Ascending aorta (tissue), 2 donors: ENCODE measurements around the gene CACNG7. TPM values are rescaled to one million over a fixed set of nuclear protein-coding genes. Genes with fewer than 3 reads are reported as not detected.
A peak's percentile ranks its signal among the peaks of the same experiment; 100 is the strongest.

Source experiments
- DNase-seq, 2 donors: peaks; one replicate each; pipeline ENCODE4 v3.0.0-alpha.2; 2019; ENCODE audit warnings: low spot score in 2 of 2
- H3K27ac ChIP-seq, 2 donors: fragments of 200-600 bp; sonication (generic); one replicate each; pipeline ENCODE4 v1.5.1; 2016 to 2017; ENCODE audit warnings: mild to moderate bottlenecking in 1 of 2
- H3K27me3 ChIP-seq: fragments of 200-600 bp; sonication (generic); one replicate; pipeline ENCODE4 v1.5.1; 2017
- H3K36me3 ChIP-seq, 2 donors: fragments of 200-600 bp; sonication (generic); one replicate each; pipeline ENCODE4 v1.5.1; 2016
- H3K4me1 ChIP-seq, 2 donors: fragments of 200-600 bp; sonication (generic); one replicate each; pipeline ENCODE4 v1.5.1; 2016 to 2017; ENCODE audit warnings: mild to moderate bottlenecking in 1 of 2
- H3K4me3 ChIP-seq, 2 donors: fragments of 200-600 bp; sonication (generic); one replicate each; pipeline ENCODE4 v1.5.1; 2016 to 2017; ENCODE audit warnings: mild to moderate bottlenecking in 1 of 2
- H3K9me3 ChIP-seq, 2 donors: fragments of 200-600 bp; sonication (generic); one replicate each; pipeline ENCODE4 v1.5.1; 2016
- intact Hi-C: fragments of 100-400 bp; cut with DNase I; formaldehyde crosslinking; loops from one replicate; pipeline ENCODE4 v1.15.1; 2023
- total RNA-seq: library from RNA; depleted of rRNA; stranded (reverse); fragments of >200 nt; gene quantifications from one replicate; pipeline ENCODE4 v1.1.0, GENCODE V29; 2016
- TF ChIP-seq, protein P1 (sequence below), 3 experiments: fragments of 200-600 bp in 2 of 3; fragments of 450-650 bp in 1 of 3; sonication (generic) in 2 of 3; IDR thresholded peaks; one replicate each; pipeline ENCODE4 v1.5.1; 2016 to 2019; ENCODE audit warnings: antibody characterized with exemption in 3 of 3, mild to moderate bottlenecking in 1 of 3, moderate library complexity in 1 of 3

The CACNG7 gene
- total RNA-seq, 1 donor from 2014 or later, result not detected

- DNase-seq, result no peak
- Histone ChIP-seq H3K27ac (no peak overlapping the region), H3K36me3 (no peaks in the 10 kb centered on the region), H3K27me3 (no peaks in the 10 kb centered on the region), H3K4me1 (no peaks in the 10 kb centered on the region), H3K9me3 (no peaks in the 10 kb centered on the region), H3K4me3 (no peak overlapping the region)
- intact Hi-C loops, result no loop called here
- TF ChIP-seq, protein P1, sequence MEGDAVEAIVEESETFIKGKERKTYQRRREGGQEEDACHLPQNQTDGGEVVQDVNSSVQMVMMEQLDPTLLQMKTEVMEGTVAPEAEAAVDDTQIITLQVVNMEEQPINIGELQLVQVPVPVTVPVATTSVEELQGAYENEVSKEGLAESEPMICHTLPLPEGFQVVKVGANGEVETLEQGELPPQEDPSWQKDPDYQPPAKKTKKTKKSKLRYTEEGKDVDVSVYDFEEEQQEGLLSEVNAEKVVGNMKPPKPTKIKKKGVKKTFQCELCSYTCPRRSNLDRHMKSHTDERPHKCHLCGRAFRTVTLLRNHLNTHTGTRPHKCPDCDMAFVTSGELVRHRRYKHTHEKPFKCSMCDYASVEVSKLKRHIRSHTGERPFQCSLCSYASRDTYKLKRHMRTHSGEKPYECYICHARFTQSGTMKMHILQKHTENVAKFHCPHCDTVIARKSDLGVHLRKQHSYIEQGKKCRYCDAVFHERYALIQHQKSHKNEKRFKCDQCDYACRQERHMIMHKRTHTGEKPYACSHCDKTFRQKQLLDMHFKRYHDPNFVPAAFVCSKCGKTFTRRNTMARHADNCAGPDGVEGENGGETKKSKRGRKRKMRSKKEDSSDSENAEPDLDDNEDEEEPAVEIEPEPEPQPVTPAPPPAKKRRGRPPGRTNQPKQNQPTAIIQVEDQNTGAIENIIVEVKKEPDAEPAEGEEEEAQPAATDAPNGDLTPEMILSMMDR (IDR thresholded peaks at IDR 0.05), result no peak
Observed at GRCh38 chr19:53969366-53969765, 60.3 kb downstream of the CACNG7 start.

DNA sequence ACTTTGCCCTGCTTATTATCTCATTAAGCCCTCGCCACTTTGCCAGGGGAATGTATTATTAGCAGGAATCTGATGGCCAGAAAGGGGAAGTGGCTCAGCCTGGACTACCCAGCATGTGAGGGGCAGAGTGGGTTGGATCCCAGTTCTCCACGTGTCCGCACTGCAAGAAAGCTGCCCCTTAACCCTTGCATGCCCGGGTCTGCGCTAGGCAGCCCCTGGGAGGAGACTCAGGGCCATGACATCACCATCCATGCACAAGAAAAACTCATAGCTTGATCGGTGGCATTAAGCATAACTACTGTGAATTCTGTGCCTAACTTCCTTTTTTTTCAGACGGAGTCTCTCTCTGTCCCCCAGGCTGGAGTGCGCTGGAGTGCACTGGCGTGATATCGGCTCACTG lies 62.6 kb downstream of the CACNG7 start:
- H3K4me1 ChIP-seq, result no peaks in the 10 kb centered on the region
- H3K9me3 ChIP-seq, result no peaks in the 10 kb centered on the region
- no peaks in the 10 kb centered on the region for H3K27me3 ChIP-seq
- no peak overlapping the region for H3K4me3 ChIP-seq
- no peak for DNase-seq
- H3K36me3 ChIP-seq, result no peaks in the 10 kb centered on the region
- TF ChIP-seq, protein P1 (IDR thresholded peaks at IDR 0.05), result no peak
- intact Hi-C loops, result no loop called here
- no peak overlapping the region for H3K27ac ChIP-seq

GRCh38 chr19:53977429-53977990 lies 68.4 kb downstream of the CACNG7 start:
- Histone ChIP-seq H3K4me1 (peaks cover 3% of the 10 kb centered on the region in 2 donors), H3K36me3 (no peaks in the 10 kb centered on the region), H3K9me3 (no peaks in the 10 kb centered on the region), H3K27ac (no peak overlapping the region), H3K27me3 (peaks cover 18% of the 10 kb centered on the region), H3K4me3 (peak overlapping the region; percentile 37 to 57)
- TF ChIP-seq, protein P1 (IDR thresholded peaks at IDR 0.05), result no peak
- intact Hi-C loops, result no loop called here
- peak; percentile 32 to 87 for DNase-seq

DNA sequence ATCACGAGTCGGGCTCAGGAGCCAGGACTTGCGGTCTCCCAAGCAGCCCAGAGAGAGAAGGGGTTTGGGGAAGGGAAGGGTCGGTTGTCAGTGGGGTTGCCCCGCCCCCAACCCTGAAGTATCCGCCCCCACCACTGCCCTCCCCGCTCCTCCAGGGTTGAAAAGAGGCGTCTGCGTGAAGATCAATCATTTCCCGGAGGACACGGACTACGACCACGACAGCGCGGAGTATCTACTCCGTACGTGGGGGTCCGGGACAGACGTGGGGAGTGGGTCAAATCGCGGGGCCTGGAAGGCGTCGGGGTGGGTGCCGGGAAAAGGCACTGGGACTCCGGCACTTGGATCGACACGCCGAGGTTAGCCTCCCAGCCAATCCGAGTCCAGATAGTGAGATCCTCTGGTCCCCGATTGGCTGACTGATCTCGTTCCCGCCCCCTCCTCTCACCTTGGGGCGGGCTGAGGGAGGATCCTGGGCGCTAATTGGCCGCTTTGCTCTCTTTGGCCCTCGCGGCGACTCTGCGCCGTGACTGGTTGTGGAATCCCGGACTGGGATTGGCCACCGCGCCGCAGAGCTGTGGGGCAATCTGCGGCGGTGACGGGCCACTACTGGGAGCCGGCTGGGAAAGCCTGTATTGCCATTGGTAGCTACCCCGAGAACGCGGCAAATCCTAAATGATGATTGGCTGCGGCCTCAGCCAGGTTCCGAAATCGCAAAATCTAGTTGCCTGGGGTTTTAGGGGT lies 69.1 kb downstream of the CACNG7 start:
- H3K27ac ChIP-seq, result no peak overlapping the region
- peaks cover 3% of the 10 kb centered on the region in 2 donors for H3K4me1 ChIP-seq
- H3K4me3 ChIP-seq, result peak overlapping the region; percentile 37 to 57
- no peaks in the 10 kb centered on the region for H3K9me3 ChIP-seq
- H3K27me3 ChIP-seq, result peaks cover 18% of the 10 kb centered on the region
- TF ChIP-seq, protein P1 (IDR thresholded peaks at IDR 0.05), result no peak
- no peaks in the 10 kb centered on the region for H3K36me3 ChIP-seq
- intact Hi-C loops, result no loop called here
- DNase-seq, result peak in 1 of 2 donors; percentile 67

DNA sequence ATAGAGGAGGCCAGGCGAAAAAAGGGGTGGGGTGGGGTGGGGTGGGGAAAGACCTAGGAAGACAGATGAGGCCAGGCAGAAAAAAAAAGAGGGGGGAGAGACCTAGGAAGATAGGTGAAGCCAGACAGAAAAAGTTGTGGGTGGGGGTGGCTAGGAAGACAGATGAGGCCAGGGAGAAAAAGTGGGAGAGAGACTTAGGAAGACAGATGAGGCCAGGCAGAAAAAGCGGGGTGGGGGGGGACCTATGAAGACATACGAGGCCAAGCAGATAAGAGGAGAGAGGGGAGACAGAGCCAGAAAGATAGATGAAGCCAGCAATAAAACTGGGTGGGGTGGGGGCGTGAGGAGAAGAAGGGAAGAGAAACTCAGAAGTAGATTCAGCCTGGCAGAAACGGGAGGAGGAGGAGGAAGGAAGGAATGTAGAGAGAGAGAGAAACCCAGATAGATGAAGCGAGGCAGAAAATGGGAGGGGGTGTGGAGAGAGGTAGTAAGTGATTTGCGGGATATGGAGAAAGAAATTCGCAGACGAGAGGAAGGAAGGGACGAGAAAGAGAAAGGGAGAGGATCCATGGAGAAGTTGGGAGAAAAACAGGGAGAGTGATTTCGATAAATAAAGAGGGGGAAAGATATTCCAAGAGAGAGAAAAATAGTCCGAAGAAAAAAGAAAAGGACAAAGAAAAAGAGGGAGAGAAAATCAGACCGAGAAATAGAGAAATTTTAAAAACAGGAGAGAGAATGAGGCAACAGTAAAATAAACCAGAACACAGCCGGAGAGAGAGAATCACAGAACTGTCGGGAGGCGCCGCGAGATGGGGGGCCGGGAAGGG lies 70.1 kb downstream of the CACNG7 start:
- H3K27me3 ChIP-seq, result peaks cover 18% of the 10 kb centered on the region
- H3K36me3 ChIP-seq, result no peaks in the 10 kb centered on the region
- intact Hi-C loops, result no loop called here
- H3K27ac ChIP-seq, result no peak overlapping the region
- H3K9me3 ChIP-seq, result no peaks in the 10 kb centered on the region
- H3K4me3 ChIP-seq, result no peak overlapping the region
- no peak for DNase-seq
- H3K4me1 ChIP-seq, result peaks cover 3% of the 10 kb centered on the region in 2 donors
- TF ChIP-seq, protein P1 (IDR thresholded peaks at IDR 0.05), result no peak
